Fibroblast of the aortic adventitia (primary cell): ENCODE measurements around the gene IFNAR2. TPM values are rescaled to one million over a fixed set of nuclear protein-coding genes. Genes with fewer than 3 reads are reported as not detected.

ENCODE experiments used
- DNase-seq: peaks from one replicate; pipeline ENCODE4 v3.0.0-alpha.2; 2010; ENCODE audit warnings: low read depth
- H3K4me3 ChIP-seq: 2 replicates; pipeline ENCODE4 v1.5.1; 2011; ENCODE audit warnings: low read depth, mild to moderate bottlenecking, control low read depth, low read length, moderate library complexity
- CTCF ChIP-seq: IDR thresholded peaks from 2 replicates; pipeline ENCODE4 v1.5.1; 2011; ENCODE audit warnings: mild to moderate bottlenecking, low read length, control low read depth, inconsistent platforms; ENCODE audit not compliant: insufficient read depth
- total RNA-seq: library from RNA; depleted of rRNA; stranded (reverse); fragments of >200 nt; gene quantifications from 2 replicates; pipeline ENCODE4 v1.2.3, GENCODE V29; 2012; ENCODE audit warnings: low replicate concordance

Gene IFNAR2
- total RNA-seq, 1 donor = 6.0 TPM

GRCh38 chr21:33257094-33257803, 27.5 kb downstream of the IFNAR2 start:
- DNase-seq = no peak
- TF ChIP-seq CTCF = no peak

GRCh38 chr21:33258475-33258874, 28.7 kb downstream of the IFNAR2 start:
- no peak overlapping the region for H3K4me3 ChIP-seq
- DNase-seq = no peak
- TF ChIP-seq CTCF = no peak

More at GRCh38 chr21:33257094-33257803, 27.5 kb downstream of the IFNAR2 start:
- H3K4me3 ChIP-seq = no peak overlapping the region

GRCh38 chr21:33259428-33259827, 29.7 kb downstream of the IFNAR2 start:
- no peak overlapping the region for H3K4me3 ChIP-seq
- TF ChIP-seq CTCF = no peak
- DNase-seq = no peak

- DNase-seq = no peak
- no peak for TF ChIP-seq CTCF
- H3K4me3 ChIP-seq = no peak overlapping the region
These were observed 30.3 kb downstream of the IFNAR2 start for GRCh38 chr21:33259995-33260394.

- H3K4me3 ChIP-seq = no peak overlapping the region
- no peak for TF ChIP-seq CTCF
- peak; percentile 47 for DNase-seq
These were observed 31.9 kb downstream of the IFNAR2 start for GRCh38 chr21:33261635-33262034.

- H3K4me3 ChIP-seq = no peak overlapping the region
- no peak for TF ChIP-seq CTCF
- DNase-seq = no peak
These were observed 33.2 kb downstream of the IFNAR2 start for GRCh38 chr21:33262921-33263320.

GRCh38 chr21:33264561-33264960, 34.8 kb downstream of the IFNAR2 start:
- no peak for DNase-seq
- H3K4me3 ChIP-seq = no peak overlapping the region
- TF ChIP-seq CTCF = no peak
